Activated CD4-positive, alpha-beta T cell treated with anti-CD3 and anti-CD28 coated beads, Interleukin-2, amount 50 U/mL, for 1 hour (primary cell): Measurements from ENCODE around the gene SPATA31D1.
"Not testable (repeated sequence)": the region's sequence is repeated elsewhere in the genome, so short reads cannot be mapped to it uniquely, and the experiment has no call there.

Source experiments
- DNase-seq: peaks from one replicate; pipeline ENCODE4 v3.0.0-alpha.2; 2020

The SPATA31D1 gene

GRCh38 chr9:81988472-81988871, at the start of gene SPATA31D1:
Gene SPATA31D1 (plus strand): TSS chr9:81988772. CDS start chr9:81988819, 47 bp downstream.
- DNase-seq: not testable (repeated sequence)

DNA sequence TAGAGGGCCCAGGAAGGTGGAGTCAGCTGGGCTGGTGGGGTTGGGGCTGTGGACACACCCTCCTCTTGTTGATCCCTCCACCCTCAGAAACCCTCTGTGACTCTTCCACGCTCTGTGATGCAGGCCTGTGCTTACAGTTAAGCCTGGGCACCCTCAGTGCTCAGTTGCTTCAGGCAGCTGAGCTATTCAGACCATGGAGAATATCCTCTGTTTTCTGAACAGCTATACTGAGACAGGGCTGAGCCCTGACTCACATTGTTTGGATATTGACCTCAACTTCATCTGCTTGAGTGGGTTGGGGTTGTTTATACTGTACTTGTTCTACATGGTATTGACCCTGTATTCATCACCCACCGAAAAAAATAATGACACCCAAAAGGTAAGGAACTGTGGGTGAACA, 45.2 kb upstream of the SPATA31D1 start, which contains the start of gene SPATA31D3:
SPATA31D3 (plus strand) TSS at position 108 of the 400 bp plus-strand sequence; CDS start at position 194, 86 bp downstream.
- not testable (repeated sequence) for DNase-seq

GRCh38 chr9:81948650-81949049, 39.9 kb upstream of the SPATA31D1 start:
- not testable (repeated sequence) for DNase-seq

GRCh38 chr9:81953096-81953495, 35.5 kb upstream of the SPATA31D1 start:
- DNase-seq: no peak

DNA sequence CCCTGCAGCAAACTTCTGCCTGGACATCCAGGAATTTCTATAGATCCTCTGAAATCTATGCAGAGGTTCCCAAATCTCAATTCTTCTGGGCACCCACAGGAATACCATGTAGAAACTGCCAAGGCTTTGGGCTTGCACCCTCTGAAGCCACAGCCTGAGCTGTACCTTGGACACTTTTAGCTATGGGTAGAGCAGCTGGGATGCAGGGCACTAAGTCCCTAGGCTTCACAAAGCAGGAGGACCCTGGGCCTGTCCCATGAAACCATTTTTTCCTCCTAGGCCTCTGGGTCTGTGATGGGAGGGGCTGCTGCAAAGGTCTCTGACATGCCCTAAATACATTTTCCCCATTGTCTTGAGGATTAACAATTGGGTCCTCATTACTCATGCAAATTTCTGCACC, 32.9 kb upstream of the SPATA31D1 start:
- no peak for DNase-seq

DNA sequence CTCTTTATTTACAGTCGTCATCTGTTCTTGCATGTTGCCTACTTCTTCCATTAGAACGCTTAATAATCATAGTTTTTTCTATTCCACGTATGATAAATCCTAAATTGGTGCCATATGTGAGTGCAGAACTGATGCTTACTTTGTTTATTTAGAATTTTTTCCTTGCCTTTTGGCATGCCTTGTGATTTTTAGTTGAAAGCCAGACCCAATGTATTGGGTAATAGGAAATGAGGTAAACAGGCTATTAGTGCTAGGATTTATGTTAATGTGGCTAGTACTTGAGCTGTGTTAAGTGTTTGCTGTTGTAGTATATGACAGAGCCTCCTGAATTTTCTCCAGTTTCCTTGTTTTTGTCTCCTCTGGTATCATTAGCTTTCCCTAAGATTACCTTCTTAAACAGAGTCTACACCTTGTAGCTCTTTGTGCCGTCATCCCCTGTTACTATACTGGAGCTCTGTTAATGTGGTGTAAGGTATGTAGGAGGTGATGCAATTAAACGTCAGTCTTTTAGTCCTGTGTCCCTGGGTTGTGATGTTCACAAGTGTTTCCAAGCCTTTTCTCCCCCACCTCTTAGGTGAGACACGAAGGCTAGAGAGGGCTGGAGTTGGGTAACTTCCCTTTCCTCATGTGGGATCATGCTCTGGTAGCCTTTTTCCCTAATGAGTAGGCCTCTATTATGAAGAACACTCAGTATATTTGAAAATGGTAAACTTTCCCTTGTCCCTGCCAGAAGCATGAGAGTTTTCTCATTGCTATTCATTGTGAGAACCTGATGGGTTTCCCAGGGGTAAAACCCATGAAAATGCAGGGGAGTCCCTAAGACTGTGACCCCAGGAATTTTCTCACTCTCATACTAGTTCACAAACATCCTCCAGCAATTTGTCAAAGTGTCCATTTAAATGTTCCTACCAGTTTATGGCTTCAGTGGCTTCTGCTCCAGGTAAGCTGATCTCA, 24.1 kb upstream of the SPATA31D1 start:
- no peak for DNase-seq

- DNase-seq: no peak
Measured at GRCh38 chr9:81968026-81968425, 20.5 kb upstream of the SPATA31D1 start.

DNA sequence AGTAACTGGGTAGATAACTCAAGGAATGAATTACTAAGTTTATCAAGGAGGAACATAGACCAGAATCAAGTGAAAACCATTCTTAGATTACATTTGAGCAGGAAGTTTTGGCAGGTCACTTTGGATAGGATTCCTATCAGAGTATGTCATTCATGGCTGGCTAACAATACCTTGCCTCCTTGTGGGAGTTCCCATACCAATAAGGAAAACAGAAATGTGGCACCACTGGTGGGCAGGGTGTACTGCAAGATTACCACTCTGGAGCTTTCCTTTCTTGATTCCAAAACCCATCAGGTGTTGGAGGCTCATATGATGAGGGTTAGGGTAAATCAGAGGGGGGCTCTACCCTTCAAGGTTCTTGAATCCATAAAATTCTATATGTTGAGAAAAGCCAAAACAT, 18.6 kb upstream of the SPATA31D1 start:
- DNase-seq: no peak

- no peak for DNase-seq
Measured at GRCh38 chr9:81971727-81972126, 16.8 kb upstream of the SPATA31D1 start.

DNA sequence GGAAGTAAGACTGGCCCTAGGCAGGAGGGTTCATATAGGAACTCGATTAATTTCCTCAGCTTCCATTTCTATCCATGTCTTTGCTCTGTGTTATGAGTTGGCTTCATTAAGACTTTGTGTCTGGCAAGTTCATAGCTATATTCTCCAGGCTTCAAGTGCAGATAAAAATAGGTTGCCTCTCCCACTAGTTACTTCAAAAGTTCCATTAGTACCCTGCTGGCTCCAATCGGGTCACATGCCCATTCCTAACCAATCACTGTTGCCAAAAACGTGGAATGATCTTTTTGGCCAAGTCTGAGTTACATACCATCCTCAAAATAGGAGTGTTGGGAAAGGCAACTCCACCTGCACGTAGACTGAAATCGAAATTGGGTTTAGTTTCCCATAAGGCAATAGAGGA, 13.8 kb upstream of the SPATA31D1 start:
- no peak for DNase-seq

DNA sequence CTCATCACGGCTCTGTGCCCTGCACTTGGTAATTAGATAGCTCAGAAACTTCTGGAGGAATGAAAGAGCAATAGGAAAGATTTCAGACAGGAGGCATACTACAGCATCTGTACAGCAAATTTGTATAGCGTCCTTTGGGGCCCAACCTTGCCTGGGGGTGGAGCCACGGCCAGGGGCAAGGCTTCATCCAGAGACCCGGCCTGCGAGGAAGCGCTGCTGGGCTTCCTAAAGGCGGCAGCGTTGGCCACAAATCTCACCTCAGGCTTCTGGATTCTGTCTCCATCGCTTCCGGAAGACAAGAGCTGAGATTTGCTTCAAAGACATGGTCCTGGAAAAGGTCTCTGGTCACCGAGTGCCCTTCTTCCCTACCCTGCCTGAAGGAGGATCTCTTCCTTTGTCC, 12.2 kb upstream of the SPATA31D1 start:
- DNase-seq: no peak

DNA sequence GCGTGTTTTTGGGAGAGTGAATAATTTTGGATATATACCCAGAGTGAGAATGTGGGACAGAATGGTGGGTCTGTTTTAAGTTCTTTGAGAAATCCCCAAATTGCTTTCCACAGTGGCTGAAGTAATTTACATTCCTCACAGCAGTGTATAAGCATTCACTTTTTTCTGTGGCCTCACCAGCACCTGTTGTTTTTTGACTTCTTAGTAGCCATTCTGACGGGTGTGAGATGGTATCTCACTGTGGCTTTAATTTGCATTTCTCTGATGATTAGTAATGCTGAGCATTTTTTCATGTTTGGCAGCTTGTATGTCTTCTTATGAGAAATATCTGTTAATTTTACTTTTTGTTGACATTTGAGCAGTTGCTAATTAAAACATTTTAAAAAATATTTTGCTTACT, 9.4 kb upstream of the SPATA31D1 start:
- no peak for DNase-seq

DNA sequence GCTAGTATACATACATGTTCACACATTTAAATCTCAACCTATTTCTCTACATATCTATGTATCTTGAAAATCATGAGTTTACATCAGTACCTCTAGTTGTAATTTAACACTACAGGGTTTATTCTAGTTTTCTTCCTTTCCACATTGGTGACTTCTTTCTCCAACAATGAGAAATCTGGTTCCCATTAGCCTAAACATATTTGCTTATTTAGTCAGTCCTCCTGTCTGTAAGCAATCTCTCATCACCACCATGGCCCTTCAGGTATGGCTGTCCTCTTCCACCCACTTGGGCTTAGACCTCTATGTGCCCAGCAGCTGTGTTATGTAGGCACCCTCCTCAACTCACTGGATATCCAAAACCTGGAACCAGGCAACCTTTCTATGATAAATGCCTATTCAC, 8.0 kb upstream of the SPATA31D1 start:
- no peak for DNase-seq

DNA sequence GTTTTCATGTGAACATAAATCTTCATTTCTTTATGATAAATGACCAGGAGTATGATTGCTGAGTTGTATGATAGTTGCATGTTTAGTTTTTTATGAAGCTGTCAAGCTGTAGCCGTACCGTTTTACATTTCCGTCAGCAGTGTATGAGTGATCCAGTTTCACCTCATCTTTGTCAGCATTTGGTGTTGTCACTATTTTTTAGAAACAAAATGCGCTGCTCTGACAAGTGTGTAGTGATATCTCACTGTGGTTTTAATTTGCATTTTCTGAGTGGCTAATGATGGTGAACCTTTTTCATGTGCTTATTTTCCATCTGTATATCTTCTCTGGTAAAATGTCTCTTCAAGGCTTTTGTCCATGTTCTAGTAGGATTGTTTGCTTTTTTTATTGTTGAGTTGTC, 6.7 kb upstream of the SPATA31D1 start:
- no peak for DNase-seq

DNA sequence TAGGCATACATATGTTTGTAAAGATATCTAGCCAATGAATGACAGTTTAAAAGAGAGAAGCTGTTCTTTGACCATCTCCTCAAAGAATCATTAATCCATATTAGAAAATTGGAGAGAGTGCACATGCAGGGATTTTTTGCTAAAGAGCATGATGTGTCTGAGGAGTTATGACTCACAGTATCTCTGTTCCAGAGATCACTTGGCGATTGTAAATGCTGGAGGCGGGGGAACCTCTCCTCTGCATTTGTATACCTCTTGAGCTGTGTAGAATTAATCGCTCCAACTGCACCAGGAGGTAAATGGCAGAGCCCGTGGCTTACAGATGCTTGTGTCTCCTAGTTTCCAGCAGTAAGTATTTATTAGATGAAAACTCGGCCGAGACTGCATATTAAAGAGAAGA, 3.6 kb upstream of the SPATA31D1 start:
- DNase-seq: no peak

GRCh38 chr9:81986051-81986450, 2.5 kb upstream of the SPATA31D1 start:
- DNase-seq: no peak

DNA sequence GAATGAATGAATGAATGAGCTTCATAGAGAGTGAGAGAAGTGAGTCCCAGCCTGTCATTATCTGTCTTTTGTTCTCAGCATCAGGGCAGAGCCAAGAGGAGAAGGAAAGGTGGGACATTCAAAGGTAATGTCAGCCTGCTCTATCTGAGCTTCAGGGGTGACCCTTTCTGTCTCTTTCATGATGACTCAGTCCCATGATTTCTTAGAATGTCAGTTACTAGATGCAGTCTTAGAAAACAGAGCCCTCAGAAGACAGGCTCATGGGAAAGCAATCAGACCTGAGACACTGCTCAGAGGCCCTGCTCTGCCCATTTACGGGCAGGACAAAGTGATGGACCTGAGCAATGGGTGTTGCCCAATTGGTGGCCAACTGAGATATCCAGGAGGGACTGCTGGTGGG, 1.1 kb downstream of the SPATA31D1 start:
- DNase-seq: no peak

GRCh38 chr9:81993656-81994055, 5.1 kb downstream of the SPATA31D1 start:
- no peak for DNase-seq

DNA sequence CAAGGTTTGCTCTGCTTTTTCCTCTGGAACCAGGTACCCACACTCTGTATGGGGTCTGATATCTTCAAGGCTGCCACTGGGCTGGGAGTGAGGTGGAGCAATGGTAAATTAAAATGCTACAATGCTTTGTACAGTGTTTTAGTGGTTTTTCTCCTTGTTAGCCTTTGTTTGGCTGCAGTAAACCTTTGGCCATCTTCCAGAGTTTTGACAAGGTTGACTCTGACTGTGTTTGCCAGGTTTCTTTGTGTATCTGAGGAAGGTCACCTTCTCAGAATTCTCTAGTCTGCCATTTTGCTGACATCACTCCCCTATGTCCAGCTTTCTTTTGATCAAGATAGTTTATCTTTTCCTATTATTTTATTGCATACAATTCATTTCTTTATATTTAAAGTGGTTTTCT, 11.2 kb downstream of the SPATA31D1 start:
- DNase-seq: no peak

DNA sequence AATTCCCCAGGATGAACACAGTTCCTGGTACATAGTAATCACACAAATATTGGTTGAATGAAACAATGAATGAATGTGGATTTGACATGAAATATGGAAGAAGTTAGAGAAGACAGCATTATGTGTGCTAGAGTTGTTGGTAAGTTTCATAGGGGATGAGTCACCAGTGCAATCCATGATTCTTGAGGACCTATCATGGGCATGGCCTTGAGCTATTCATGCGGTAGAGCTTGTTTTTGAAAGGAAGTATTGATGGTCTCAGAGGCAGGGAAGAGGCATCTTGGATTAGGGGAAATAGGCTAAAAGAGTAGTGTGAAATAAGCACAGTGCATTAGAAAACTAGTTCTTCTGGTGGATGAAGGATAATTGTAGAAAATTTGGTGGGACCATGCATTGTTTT, 22.1 kb downstream of the SPATA31D1 start:
- no peak for DNase-seq

GRCh38 chr9:82011133-82011532, 22.6 kb downstream of the SPATA31D1 start:
- no peak for DNase-seq

DNA sequence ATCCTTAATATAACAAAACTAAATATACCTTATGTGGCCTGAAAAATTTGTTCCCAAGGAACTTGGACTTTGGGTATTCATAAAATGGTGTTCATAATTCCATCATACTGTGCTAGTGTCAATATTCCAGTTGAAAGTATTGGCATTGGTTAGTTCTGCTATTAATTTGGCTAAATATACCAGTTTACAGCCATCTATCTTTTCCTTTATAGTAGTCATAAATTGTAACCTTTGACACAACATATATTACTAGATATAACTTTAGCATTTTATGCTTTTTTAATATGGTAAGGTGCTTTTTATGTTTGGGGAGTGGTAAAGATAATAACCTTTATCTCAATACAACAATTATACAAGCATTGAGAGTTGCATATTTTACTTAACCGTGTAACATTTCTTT, 23.7 kb downstream of the SPATA31D1 start:
- no peak for DNase-seq

- DNase-seq: no peak
Measured at GRCh38 chr9:82020331-82020730, 31.8 kb downstream of the SPATA31D1 start.

- DNase-seq: no peak
Measured at GRCh38 chr9:82021198-82021597, 32.6 kb downstream of the SPATA31D1 start.

DNA sequence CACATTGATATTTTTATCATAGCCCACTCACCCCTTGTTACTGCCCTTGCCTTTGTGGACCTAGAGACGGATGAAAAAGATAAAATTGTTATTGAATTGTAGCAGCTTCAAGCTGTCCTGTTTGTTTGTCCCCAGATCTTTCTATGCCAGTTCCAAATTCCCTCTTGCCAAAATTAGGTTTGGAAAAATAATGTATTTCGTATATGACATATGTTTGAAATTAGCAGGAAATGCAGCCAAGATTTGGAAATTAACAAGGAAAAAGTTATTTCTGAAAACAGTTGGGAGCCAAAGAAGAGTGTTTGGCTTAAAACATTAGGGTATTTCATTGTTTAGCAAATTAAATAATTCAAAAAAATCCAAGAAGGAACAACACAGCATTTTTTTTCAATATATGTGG, 33.5 kb downstream of the SPATA31D1 start:
- no peak for DNase-seq
